Measurements from ENCODE around the gene IFNL1.

DNA sequence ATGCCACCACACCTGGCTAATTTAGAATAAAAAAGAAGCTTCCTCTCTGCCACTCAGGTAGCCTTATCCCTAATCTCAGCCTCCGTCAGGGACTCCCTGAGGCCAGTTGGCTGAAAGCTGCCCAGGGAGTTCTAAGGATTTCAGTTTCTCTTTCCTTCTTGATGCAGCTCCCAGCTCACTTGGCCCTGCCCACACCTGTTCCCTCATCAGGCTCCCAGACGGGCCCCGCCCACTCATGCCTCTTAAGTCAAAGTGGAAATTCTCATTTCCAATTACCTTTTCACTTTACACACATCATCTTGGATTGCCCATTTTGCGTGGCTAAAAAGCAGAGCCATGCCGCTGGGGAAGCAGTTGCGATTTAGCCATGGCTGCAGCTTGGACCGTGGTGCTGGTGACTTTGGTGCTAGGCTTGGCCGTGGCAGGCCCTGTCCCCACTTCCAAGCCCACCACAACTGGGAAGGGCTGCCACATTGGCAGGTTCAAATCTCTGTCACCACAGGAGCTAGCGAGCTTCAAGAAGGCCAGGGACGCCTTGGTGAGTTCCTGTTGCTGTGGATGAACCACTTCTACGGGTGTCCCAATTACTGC lies at the start of gene IFNL1:
- TF ChIP-seq CTCF (IDR thresholded peaks at IDR 0.05; ENCODE audit: extremely low read depth in 1 of 2, insufficient read depth in 1 of 2, low read depth in 1 of 2, low read length in 2 of 2) (no peak), EZH2 (IDR thresholded peaks at IDR 0.05; ENCODE audit: borderline replicate concordance, low read depth, low read length, severe bottlenecking) (no peak), POLR2A (IDR thresholded peaks at IDR 0.05; ENCODE audit: low read depth, low read length) (no peak), POLR2AphosphoS5 (IDR thresholded peaks at IDR 0.05; ENCODE audit: insufficient read depth, low read depth, low read length) (no peak), JUN (IDR thresholded peaks at IDR 0.05; ENCODE audit: borderline replicate concordance, insufficient read depth, insufficient read length, low read depth) (no peak), GATA2 (IDR thresholded peaks at IDR 0.05; ENCODE audit: insufficient read depth, insufficient read length, low read depth, low read length) (no peak), MYC (IDR thresholded peaks at IDR 0.05; ENCODE audit: low read depth, low read length) (no peak)
- TF ChIP-seq, protein P1, sequence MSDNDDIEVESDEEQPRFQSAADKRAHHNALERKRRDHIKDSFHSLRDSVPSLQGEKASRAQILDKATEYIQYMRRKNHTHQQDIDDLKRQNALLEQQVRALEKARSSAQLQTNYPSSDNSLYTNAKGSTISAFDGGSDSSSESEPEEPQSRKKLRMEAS (IDR thresholded peaks at IDR 0.05; ENCODE audit: insufficient read depth, insufficient read length), result no peak

Measured in endothelial cell of umbilical vein (primary cell).